ENCODE measurements around the gene PRKCA.

GRCh38 chr17:66564992-66565465, 262.6 kb downstream of the PRKCA start:
- TF ChIP-seq MAX (IDR thresholded peaks at IDR 0.05) = no peak
- TF ChIP-seq FOXM1 (IDR thresholded peaks at IDR 0.05; ENCODE audit: borderline replicate concordance, low read depth) = no peak
- no peak for TF ChIP-seq RAD21 (IDR thresholded peaks at IDR 0.05; ENCODE audit: low read depth)
- TF ChIP-seq EP300 (IDR thresholded peaks at IDR 0.05; ENCODE audit: borderline replicate concordance) = no peak
- TF ChIP-seq YY1 (IDR thresholded peaks at IDR 0.05; ENCODE audit: low read depth) = no peak
